Left lung (tissue), 10 donors: ENCODE data around the gene NCR3LG1. TPM values are rescaled to one million over a fixed set of nuclear protein-coding genes. Genes with fewer than 3 reads are reported as not detected.

ENCODE experiments used
- ATAC-seq: fragments of 200-7000 bp; cut with Tn5 transposase; one replicate; pipeline ENCODE4 v1.9.1; 2020; ENCODE audit warnings: moderate library complexity
- DNase-seq, 4 donors: peaks; one replicate each; pipeline ENCODE4 v3.0.0-alpha.2; 2013 to 2020
- H3K27ac ChIP-seq, 2 donors: fragments of 200-600 bp; sonication (generic) in 1 of 2; one replicate each; pipeline versions ENCODE4 v1.5.0 to v1.8.0; 2020 to 2021
- H3K27me3 ChIP-seq, 2 donors: fragments of 200-600 bp; sonication (generic) in 1 of 2; one replicate each; pipeline versions ENCODE4 v1.5.0 to v1.8.0; 2020 to 2021
- H3K36me3 ChIP-seq, 2 donors: fragments of 200-600 bp; sonication (generic) in 1 of 2; one replicate each; pipeline versions ENCODE4 v1.5.0 to v1.8.0; 2020 to 2021
- H3K4me1 ChIP-seq, 2 donors: fragments of 200-600 bp; one replicate each; pipeline ENCODE4 v1.8.0; 2021
- H3K4me3 ChIP-seq, 2 donors: fragments of 200-600 bp; sonication (generic) in 1 of 2; one replicate each; pipeline versions ENCODE4 v1.5.0 to v1.8.0; 2020 to 2021; ENCODE audit warnings: mild to moderate bottlenecking in 1 of 2
- H3K9me3 ChIP-seq, 2 donors: fragments of 200-600 bp; sonication (generic) in 1 of 2; one replicate each; pipeline versions ENCODE4 v1.5.0 to v1.8.0; 2020 to 2021
- intact Hi-C, 2 donors: fragments of 100-400 bp; cut with DNase I; formaldehyde crosslinking; loops; one replicate each; pipeline versions ENCODE4 v1.11.2 to v1.14.2; 2022
- polyA plus RNA-seq, 6 donors: library from polyadenylated mRNA; unstranded; fragments of 120-200 nt; gene quantifications; one replicate each; pipeline ENCODE4 v1.2.1, GENCODE V29; 2013; ENCODE audit not compliant: insufficient read length in 6 of 6
- total RNA-seq, 2 donors: library from RNA; stranded (reverse); fragmentation: NEBNext Ultra II Directional; extraction: Animal tissue kit (Norgen Biotek cat#: 25700); gene quantifications; one replicate each; pipeline ENCODE4 v1.2.1, GENCODE V29; 2021
- TF ChIP-seq, protein P1 (sequence below), 2 donors: fragments of 200-600 bp; sonication (generic) in 1 of 2; IDR thresholded peaks; one replicate each; pipeline versions ENCODE4 v1.5.0 to v1.8.0; 2021; ENCODE audit warnings: antibody characterized with exemption in 2 of 2
- donor health status: DM: no; HTN: yes; CAD: no.
- donor health status: DM: no; HTN: no; CAD: no.

Gene NCR3LG1
- total and polyA plus RNA-seq, 8 donors = 0.63 to 9.8 (median 0.85) TPM

DNA sequence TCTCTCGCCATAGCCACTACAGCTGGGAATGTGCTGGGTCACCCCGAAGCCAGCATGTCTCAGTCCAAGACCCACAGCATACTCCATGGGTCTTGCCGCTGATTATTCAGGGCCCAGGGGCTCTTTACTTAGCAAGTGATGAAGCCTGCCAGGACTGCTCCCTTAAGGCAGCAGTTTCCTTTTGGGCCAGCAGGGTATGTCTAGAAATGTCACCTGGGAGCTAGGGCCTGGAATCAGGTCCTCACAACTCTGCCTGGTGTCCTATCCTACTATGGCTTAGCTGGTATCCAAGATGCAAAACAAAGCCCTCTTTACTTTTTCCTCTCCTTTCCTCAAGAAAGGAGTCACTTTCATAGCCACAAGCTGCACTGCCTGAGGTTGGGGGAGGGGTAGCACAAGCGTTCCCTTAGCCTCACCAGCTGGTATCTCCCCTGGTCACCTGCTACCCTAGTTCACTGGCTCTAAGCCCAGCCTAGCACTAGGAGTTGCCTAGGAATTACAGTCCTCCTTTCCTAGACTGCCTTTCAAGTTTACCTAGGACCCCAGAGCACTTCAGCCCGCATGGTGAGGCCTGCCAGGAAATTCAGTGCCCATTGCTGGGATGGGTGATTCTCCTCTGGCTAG lies 22.6 kb upstream of the NCR3LG1 start:
- ATAC-seq (no peak), DNase-seq (no peak)
- Histone ChIP-seq H3K4me1 (no peaks in the 10 kb centered on the region), H3K27ac (no peak overlapping the region), H3K36me3 (peaks cover 0 to 68% of the 10 kb centered on the region in 2 donors), H3K27me3 (no peaks in the 10 kb centered on the region), H3K4me3 (no peak overlapping the region), H3K9me3 (no peaks in the 10 kb centered on the region)
- intact Hi-C loops = no loop called here
- TF ChIP-seq, protein P1, sequence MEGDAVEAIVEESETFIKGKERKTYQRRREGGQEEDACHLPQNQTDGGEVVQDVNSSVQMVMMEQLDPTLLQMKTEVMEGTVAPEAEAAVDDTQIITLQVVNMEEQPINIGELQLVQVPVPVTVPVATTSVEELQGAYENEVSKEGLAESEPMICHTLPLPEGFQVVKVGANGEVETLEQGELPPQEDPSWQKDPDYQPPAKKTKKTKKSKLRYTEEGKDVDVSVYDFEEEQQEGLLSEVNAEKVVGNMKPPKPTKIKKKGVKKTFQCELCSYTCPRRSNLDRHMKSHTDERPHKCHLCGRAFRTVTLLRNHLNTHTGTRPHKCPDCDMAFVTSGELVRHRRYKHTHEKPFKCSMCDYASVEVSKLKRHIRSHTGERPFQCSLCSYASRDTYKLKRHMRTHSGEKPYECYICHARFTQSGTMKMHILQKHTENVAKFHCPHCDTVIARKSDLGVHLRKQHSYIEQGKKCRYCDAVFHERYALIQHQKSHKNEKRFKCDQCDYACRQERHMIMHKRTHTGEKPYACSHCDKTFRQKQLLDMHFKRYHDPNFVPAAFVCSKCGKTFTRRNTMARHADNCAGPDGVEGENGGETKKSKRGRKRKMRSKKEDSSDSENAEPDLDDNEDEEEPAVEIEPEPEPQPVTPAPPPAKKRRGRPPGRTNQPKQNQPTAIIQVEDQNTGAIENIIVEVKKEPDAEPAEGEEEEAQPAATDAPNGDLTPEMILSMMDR (IDR thresholded peaks at IDR 0.05) = no peak

- no peak for DNase-seq
- Histone ChIP-seq H3K4me1 (no peaks in the 10 kb centered on the region), H3K4me3 (no peak overlapping the region), H3K36me3 (peaks cover 0 to 70% of the 10 kb centered on the region in 2 donors), H3K9me3 (no peaks in the 10 kb centered on the region), H3K27me3 (no peaks in the 10 kb centered on the region), H3K27ac (no peak overlapping the region)
- ATAC-seq = no peak
- TF ChIP-seq, protein P1 (IDR thresholded peaks at IDR 0.05) = no peak
- intact Hi-C loops = no loop called here
These were observed 19.9 kb upstream of the NCR3LG1 start for GRCh38 chr11:17331669-17332068.

DNA sequence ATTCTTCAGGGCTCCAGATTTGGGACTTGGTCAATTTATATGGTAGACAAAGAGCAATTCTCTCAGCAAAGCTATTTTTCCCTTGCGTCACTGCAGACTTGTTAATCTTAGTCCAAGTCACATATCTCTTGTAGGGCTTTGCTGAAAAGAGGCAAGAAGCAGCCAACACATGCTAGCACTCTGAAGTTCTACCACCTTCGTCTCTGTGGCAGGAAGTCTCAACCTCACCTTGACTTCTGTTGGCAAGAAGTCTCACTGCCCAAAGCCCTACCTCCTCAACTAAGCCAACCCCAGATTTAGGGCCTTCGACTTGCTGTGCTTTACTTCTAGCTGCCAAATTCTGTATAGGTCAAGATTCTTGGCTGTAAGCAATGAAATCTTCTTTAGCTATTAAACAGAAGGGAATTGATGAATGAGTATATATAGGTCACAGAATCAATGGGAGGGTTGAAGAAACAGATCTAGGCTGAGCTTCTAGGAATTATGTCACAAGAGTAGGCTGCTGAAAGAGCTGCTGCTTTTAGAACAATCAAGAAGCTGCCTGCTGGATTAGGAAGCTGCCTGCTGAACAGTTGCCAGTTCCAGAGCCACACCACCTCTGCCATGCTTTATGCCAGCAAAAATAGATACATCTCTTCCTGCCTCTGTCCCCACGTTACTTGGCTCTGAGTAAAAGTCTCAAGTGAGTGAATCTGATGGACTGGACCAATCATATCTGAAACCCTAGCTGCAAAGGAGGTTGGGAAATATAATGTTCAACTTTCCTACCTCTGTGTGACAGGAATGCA lies 17.6 kb upstream of the NCR3LG1 start:
- intact Hi-C loops = no loop called here
- Histone ChIP-seq H3K9me3 (no peaks in the 10 kb centered on the region), H3K36me3 (peaks cover 0 to 60% of the 10 kb centered on the region in 2 donors), H3K27me3 (no peaks in the 10 kb centered on the region), H3K4me3 (no peak overlapping the region), H3K4me1 (no peaks in the 10 kb centered on the region), H3K27ac (no peak overlapping the region)
- TF ChIP-seq, protein P1 (IDR thresholded peaks at IDR 0.05) = no peak
- DNase-seq = no peak
- no peak for ATAC-seq

DNA sequence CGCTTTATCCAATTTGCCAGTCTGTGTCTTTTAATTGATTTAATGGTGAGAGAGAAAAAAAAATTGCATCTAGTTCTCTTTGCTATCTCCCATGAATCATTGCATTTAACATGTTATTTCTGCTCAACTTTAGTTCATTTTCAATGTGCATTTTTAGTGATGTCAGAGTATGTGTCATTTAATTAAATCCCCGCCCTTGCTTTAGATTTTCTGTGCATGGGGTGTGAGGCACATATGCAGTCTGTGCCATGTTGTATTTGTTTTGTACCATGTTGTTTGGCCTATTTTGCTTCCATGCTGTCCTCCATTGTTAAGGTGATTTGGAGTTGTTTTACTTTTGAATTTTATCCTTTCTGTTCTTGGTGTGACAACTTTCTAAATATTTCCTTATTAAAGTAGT lies 8.3 kb upstream of the NCR3LG1 start:
- Histone ChIP-seq H3K9me3 (no peaks in the 10 kb centered on the region), H3K27me3 (no peaks in the 10 kb centered on the region), H3K4me1 (no peaks in the 10 kb centered on the region), H3K27ac (no peak overlapping the region), H3K36me3 (no peaks in the 10 kb centered on the region), H3K4me3 (no peak overlapping the region)
- intact Hi-C loops = no loop called here
- no peak for DNase-seq
- TF ChIP-seq, protein P1 (IDR thresholded peaks at IDR 0.05) = no peak
- no peak for ATAC-seq

- Histone ChIP-seq H3K4me1 (no peaks in the 10 kb centered on the region), H3K36me3 (no peaks in the 10 kb centered on the region), H3K9me3 (no peaks in the 10 kb centered on the region), H3K4me3 (no peak overlapping the region), H3K27ac (no peak overlapping the region), H3K27me3 (no peaks in the 10 kb centered on the region)
- intact Hi-C loops = no loop called here
- TF ChIP-seq, protein P1 (IDR thresholded peaks at IDR 0.05) = no peak
- DNase-seq (no peak), ATAC-seq (peak; percentile 26)
These were observed 7.7 kb upstream of the NCR3LG1 start for GRCh38 chr11:17343907-17344306.
